Kidney epithelial cell (primary cell): ENCODE measurements around the gene MOBP. TPM values are rescaled to one million over a fixed set of nuclear protein-coding genes. Genes with fewer than 3 reads are reported as not detected.
"Not testable (repeated sequence)": the region's sequence is repeated elsewhere in the genome, so short reads cannot be mapped to it uniquely, and the experiment has no call there.

Experiments used
- DNase-seq: peaks from one replicate; pipeline ENCODE4 v3.0.0-alpha.2; 2010; ENCODE audit warnings: low read depth
- H3K27me3 ChIP-seq: 2 replicates; pipeline ENCODE4 v1.6.0; 2011; ENCODE audit warnings: low read length; ENCODE audit not compliant: control insufficient read depth, insufficient read depth
- H3K36me3 ChIP-seq: 2 replicates; pipeline ENCODE4 v1.5.1; 2011; ENCODE audit warnings: low read length; ENCODE audit not compliant: control insufficient read depth, insufficient read depth
- H3K4me3 ChIP-seq: 2 replicates; pipeline ENCODE4 v1.5.1; 2011; ENCODE audit warnings: low read depth, mild to moderate bottlenecking, control low read depth, low read length
- total RNA-seq: library from RNA; depleted of rRNA; stranded (reverse); fragments of >200 nt; gene quantifications from 2 replicates; pipeline ENCODE4 v1.2.3, GENCODE V29; 2015
- TF ChIP-seq, protein P1 (sequence below): IDR thresholded peaks from 2 replicates; pipeline ENCODE4 v1.5.1; 2011; ENCODE audit warnings: mild to moderate bottlenecking, moderate library complexity, low read length, control low read depth, inconsistent platforms; ENCODE audit not compliant: insufficient read depth, poor library complexity, severe bottlenecking

Gene MOBP
- total RNA-seq, 1 donor from 2014 or later = 0.08 TPM

DNA sequence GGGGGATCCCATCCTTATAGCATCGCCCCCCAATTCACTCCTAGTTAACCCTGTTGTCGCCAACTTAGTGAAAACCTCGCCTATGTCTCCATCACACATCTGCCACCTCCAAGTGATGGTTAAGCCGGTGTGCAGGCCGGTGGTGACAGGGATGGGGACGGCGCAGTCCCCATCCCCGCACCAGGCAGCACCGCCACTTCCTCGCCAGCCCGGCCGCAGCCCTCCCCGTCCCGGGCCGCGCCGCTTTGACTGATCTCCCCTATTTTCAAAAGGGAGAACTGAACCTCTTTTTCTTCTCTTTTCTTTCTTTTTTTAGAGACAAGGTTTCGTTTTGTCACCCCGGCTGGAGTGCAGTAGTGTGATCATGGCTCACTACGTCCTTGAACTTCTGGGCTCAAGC lies 11.3 kb upstream of the MOBP start:
- no peaks in the 10 kb centered on the region for H3K36me3 ChIP-seq
- TF ChIP-seq, protein P1, sequence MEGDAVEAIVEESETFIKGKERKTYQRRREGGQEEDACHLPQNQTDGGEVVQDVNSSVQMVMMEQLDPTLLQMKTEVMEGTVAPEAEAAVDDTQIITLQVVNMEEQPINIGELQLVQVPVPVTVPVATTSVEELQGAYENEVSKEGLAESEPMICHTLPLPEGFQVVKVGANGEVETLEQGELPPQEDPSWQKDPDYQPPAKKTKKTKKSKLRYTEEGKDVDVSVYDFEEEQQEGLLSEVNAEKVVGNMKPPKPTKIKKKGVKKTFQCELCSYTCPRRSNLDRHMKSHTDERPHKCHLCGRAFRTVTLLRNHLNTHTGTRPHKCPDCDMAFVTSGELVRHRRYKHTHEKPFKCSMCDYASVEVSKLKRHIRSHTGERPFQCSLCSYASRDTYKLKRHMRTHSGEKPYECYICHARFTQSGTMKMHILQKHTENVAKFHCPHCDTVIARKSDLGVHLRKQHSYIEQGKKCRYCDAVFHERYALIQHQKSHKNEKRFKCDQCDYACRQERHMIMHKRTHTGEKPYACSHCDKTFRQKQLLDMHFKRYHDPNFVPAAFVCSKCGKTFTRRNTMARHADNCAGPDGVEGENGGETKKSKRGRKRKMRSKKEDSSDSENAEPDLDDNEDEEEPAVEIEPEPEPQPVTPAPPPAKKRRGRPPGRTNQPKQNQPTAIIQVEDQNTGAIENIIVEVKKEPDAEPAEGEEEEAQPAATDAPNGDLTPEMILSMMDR = no peak
- no peaks in the 10 kb centered on the region for H3K27me3 ChIP-seq
- DNase-seq = no peak
- no peak overlapping the region for H3K4me3 ChIP-seq

DNA sequence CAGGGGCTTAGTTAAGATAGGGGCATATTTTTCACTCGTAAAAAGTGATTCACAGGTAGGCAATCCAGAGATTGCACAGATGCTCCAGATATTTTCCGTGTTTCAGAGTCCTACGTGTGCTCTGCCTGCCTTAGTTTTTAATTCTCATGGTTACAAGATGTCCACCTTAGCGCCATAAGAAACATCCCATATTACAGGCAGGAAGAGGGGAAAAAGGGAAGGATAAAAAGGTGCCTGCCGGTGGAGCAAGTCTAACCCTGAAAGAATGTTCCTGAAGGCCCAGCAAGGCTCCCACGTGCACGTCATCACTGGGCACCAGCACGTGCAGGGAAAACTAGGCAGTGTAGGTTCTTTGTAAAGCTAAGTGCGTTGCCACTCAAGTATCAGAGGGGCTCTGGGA lies 10.1 kb upstream of the MOBP start:
- DNase-seq = no peak
- TF ChIP-seq, protein P1 = no peak
- Histone ChIP-seq H3K27me3 (no peaks in the 10 kb centered on the region), H3K36me3 (no peaks in the 10 kb centered on the region), H3K4me3 (no peak overlapping the region)

DNA sequence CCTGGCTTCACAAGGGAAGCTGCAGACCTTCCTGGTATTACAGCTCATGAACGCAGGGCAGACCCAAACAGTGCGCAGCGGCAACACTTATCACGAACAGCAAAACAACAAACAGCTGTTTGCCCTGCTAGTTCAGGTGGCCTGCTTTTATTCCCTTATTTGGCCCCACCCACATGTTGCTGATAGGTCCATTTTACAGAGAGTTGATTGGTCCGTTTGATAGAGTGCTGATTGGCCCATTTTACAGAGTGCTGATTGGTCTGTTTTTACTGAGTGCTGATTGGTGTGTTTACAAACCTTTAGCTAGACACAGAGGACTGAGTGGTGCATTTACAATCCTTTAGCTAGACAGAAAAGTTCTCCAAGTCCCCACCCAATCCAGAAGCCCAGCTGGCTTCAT lies 8.9 kb upstream of the MOBP start:
- not testable (repeated sequence) for DNase-seq

DNA sequence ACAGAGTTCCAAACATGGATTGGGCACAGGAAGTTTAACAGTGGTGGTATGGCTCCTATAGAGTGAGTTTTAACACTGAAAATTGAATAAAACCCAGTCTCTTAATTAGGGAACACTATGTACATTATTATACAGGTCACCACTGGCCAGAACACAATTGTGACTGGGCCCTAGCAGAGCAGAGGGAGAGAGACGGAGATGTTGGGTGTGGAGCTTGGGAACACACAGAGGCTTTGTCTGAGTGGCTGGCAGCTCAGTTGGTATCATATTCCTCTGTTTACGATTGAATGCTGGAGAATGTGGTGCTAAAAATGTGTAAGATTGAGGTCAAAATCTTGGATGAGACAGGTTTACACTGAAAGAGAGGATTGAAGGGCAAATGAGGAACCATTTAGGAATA lies 6.8 kb upstream of the MOBP start:
- Histone ChIP-seq H3K27me3 (no peaks in the 10 kb centered on the region), H3K36me3 (no peaks in the 10 kb centered on the region), H3K4me3 (no peak overlapping the region)
- no peak for DNase-seq
- TF ChIP-seq, protein P1 = no peak

More for the DNA sequence above, 8.9 kb upstream of the MOBP start:
- H3K27me3 ChIP-seq, H3K4me3 ChIP-seq, H3K36me3 ChIP-seq: not testable (repeated sequence)

DNA sequence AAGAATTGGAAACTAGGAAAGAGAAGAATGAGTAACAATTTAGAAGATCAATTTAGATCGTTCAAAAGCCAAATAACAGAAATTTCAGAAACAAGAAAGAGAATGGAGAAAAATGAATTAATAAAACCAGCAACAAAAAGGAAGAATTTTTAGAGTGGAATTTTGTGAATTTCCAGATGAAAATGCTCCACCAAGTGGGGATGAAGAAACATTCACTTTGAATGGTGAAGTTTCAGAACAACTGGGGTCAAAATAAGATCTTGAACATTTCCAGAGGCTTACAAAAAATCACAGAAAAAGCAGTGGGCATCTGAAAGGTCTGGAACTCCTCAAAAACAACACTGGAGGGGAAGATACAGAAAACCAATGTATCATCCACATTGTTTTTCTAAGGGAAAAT lies 4.2 kb upstream of the MOBP start:
- H3K4me3 ChIP-seq = no peak overlapping the region
- H3K27me3 ChIP-seq = no peaks in the 10 kb centered on the region
- TF ChIP-seq, protein P1 = no peak
- DNase-seq = no peak
- no peaks in the 10 kb centered on the region for H3K36me3 ChIP-seq

DNA sequence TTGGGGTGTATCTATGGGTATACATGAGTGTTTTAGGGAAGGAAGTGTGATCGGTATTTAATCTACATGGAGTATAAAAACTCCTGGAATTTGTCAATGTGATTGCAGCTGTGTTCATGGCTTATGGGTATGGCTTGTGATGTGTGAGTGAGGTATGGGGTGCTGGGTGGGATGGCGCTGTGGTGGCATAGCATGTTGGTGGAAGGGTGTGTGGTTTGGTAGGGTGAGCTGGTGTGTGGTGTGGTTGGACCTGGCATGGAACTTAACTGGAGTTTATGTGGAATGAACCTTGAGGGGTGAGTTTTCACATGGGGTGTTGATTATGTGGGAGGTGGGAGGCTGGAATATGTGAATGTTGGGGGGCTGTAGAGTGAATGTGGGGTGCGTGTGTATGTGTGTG lies 492 bp upstream of the MOBP start:
- Histone ChIP-seq H3K36me3 (no peaks in the 10 kb centered on the region), H3K4me3 (no peak overlapping the region), H3K27me3 (no peaks in the 10 kb centered on the region)
- TF ChIP-seq, protein P1 = no peak
- DNase-seq = no peak

DNA sequence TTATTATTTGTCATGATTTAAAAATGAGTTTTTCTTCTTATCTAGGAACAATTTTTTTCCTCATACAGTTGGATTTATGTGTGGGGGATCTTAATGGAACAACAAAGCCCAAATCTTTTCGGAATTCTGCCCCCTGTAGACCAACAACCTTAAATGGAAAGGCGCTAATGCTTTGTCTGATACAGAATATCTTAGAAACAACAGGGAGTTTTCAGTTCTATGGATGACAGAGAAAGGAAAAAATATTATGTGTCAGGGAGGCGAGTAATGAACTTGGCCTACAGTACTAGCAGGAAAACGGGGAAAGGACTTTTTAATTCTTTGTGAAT lies 592 bp downstream of the MOBP start:
- no peaks in the 10 kb centered on the region for H3K27me3 ChIP-seq

More for the DNA sequence above, 592 bp downstream of the MOBP start:
- DNase-seq = no peak
- Histone ChIP-seq H3K36me3 (no peaks in the 10 kb centered on the region), H3K4me3 (no peak overlapping the region)
- TF ChIP-seq, protein P1 = no peak
